ENCODE measurements around the gene PAPSS2.

GRCh38 chr10:87715552-87716347 lies 56.1 kb downstream of the PAPSS2 start:
- TF ChIP-seq CTCF (IDR thresholded peaks at IDR 0.05) (no peak), POLR2A (IDR thresholded peaks at IDR 0.05) (no peak), EP300 (IDR thresholded peaks at IDR 0.05) (no peak), POLR2AphosphoS5 (IDR thresholded peaks at IDR 0.05) (no peak)
